B cell (primary cell): ENCODE results near the gene PAM16. TPM values are rescaled to one million over a fixed set of nuclear protein-coding genes. Genes with fewer than 3 reads are reported as not detected.

Source experiments
- ATAC-seq: fragments of 200-7000 bp; cut with Tn5 transposase; one replicate; pipeline ENCODE4 v1.10.0; 2021; ENCODE audit warnings: low read depth, mild to moderate bottlenecking, moderate number of reproducible peaks, moderate library complexity
- CTCF ChIA-PET: fragments of 350-600 bp; sonication (Branson Sonifier 250); formaldehyde crosslinking; loops from one replicate; lab custom pipeline; 2021; ENCODE audit warnings: antibody characterized with exemption, inconsistent platforms; lab: Charles Lee
- POLR2A ChIA-PET: fragments of 350-600 bp; sonication (Branson Sonifier 250); formaldehyde crosslinking; loops from one replicate; lab custom pipeline; 2021; ENCODE audit warnings: antibody characterized with exemption; lab: Charles Lee
- DNase-seq: peaks from one replicate; pipeline ENCODE4 v3.0.0; 2013
- H2AFZ ChIP-seq: 2 replicates; pipeline ENCODE4 v1.6.1; 2012; ENCODE audit warnings: mild to moderate bottlenecking, low read depth, low read length; ENCODE audit not compliant: insufficient read depth, poor library complexity, severe bottlenecking
- H3K27ac ChIP-seq, 2 donors: 1 replicate in 1 of 2; 2 replicates in 1 of 2; pipeline ENCODE4 v1.5.1; 2012 to 2013; ENCODE audit warnings: low read length in 2 of 2, mild to moderate bottlenecking in 2 of 2, moderate library complexity in 1 of 2
- H3K27me3 ChIP-seq, 4 experiments: fragments of 200-600 bp in 1 of 4; sonication (generic) in 1 of 4; replicated peaks in 1 of 4; 1 replicate in 2 of 4; 2 replicates in 2 of 4; pipeline versions ENCODE4 v1.6.1 to v1.7.0; 2013 to 2016; ENCODE audit warnings: low read length in 3 of 4, mild to moderate bottlenecking in 2 of 4, mixed read lengths in 1 of 4, moderate library complexity in 1 of 4; ENCODE audit not compliant: insufficient read depth in 4 of 4, control insufficient read depth in 3 of 4; ENCODE audit errors: control extremely low read depth in 1 of 4
- H3K36me3 ChIP-seq, 2 experiments: replicated peaks in 1 of 2; 1 replicate in 1 of 2; 2 replicates in 1 of 2; pipeline versions ENCODE4 v1.6.1 to v1.7.1; 2013; ENCODE audit warnings: low read length in 1 of 2; ENCODE audit not compliant: insufficient read depth in 2 of 2, control insufficient read depth in 1 of 2; ENCODE audit errors: control extremely low read depth in 1 of 2, extremely low read depth in 1 of 2
- H3K4me1 ChIP-seq, 2 donors: fragments of 200-600 bp in 1 of 2; sonication (generic) in 1 of 2; 1 replicate in 1 of 2; 2 replicates in 1 of 2; pipeline versions ENCODE4 v1.5.1 to v1.6.1; 2013 to 2017; ENCODE audit warnings: low read length in 2 of 2; ENCODE audit not compliant: control insufficient read depth in 2 of 2, insufficient read depth in 2 of 2
- H3K4me2 ChIP-seq: replicated peaks from 2 replicates; pipeline ENCODE3; 2012; ENCODE audit warnings: mild to moderate bottlenecking, low read depth, low read length; ENCODE audit not compliant: poor library complexity, severe bottlenecking
- H3K4me3 ChIP-seq, 5 experiments: fragments of 200-600 bp in 1 of 5; sonication (generic) in 1 of 5; 1 replicate in 3 of 5; 2 replicates in 2 of 5; pipeline versions ENCODE4 v1.5.1 to v1.7.0; 2011 to 2016; ENCODE audit warnings: low read length in 4 of 5, mild to moderate bottlenecking in 4 of 5, low read depth in 2 of 5, control low read depth in 1 of 5, moderate library complexity in 1 of 5; ENCODE audit not compliant: insufficient read depth in 1 of 5; ENCODE audit errors: control extremely low read depth in 1 of 5, extremely low read depth in 1 of 5
- H3K79me2 ChIP-seq: fragments of 200-600 bp; sonication (generic); one replicate; pipeline ENCODE4 v1.6.0; 2016; ENCODE audit warnings: low read length; ENCODE audit not compliant: control insufficient read depth, insufficient read depth
- H3K9ac ChIP-seq: fragments of 200-600 bp; sonication (generic); 2 replicates; pipeline ENCODE4 v1.6.1; 2017; ENCODE audit warnings: mild to moderate bottlenecking, low read length, moderate library complexity
- H3K9me3 ChIP-seq, 3 donors: one replicate each; pipeline versions ENCODE4 v1.6.1 to v1.7.1; 2013; ENCODE audit warnings: low read length in 2 of 3; ENCODE audit not compliant: control insufficient read depth in 2 of 3, insufficient read depth in 1 of 3; ENCODE audit errors: control extremely low read depth in 1 of 3
- H4K20me1 ChIP-seq: 2 replicates; pipeline ENCODE4 v1.6.0; 2012; ENCODE audit warnings: mild to moderate bottlenecking, low read length; ENCODE audit not compliant: insufficient read depth, control insufficient read depth, poor library complexity, severe bottlenecking
- H3K27ac Mint-ChIP-seq: one replicate; pipeline ENCODE4 v1.8.0; 2021; ENCODE audit warnings: mixed read lengths
- H3K27me3 Mint-ChIP-seq: one replicate; pipeline ENCODE4 v1.8.0; 2021; ENCODE audit warnings: mixed read lengths
- H3K4me1 Mint-ChIP-seq: one replicate; pipeline ENCODE4 v1.8.0; 2021; ENCODE audit warnings: mixed read lengths
- H3K4me3 Mint-ChIP-seq: one replicate; pipeline ENCODE4 v1.8.0; 2021; ENCODE audit warnings: mixed read lengths
- H3K9me3 Mint-ChIP-seq: one replicate; pipeline ENCODE4 v1.8.0; 2022; ENCODE audit warnings: mixed read lengths; ENCODE audit not compliant: insufficient read depth
- EZH2 ChIP-seq: IDR thresholded peaks from 2 replicates; pipeline ENCODE4 v1.6.1; 2012; ENCODE audit warnings: borderline replicate concordance, low read depth, mild to moderate bottlenecking, moderate library complexity, low read length; ENCODE audit not compliant: insufficient read depth, poor library complexity, severe bottlenecking
- WGBS: methylation state at CpG from one replicate; pipeline ENCODE4 v1.1.5; 2013; ENCODE audit warnings: missing lambda C conversion rate; ENCODE audit not compliant: insufficient coverage; 5-methylcytosine and 5-hydroxymethylcytosine counted together
- intact Hi-C: fragments of 100-400 bp; cut with micrococcal nuclease; formaldehyde crosslinking; loops from one replicate; pipeline ENCODE4 v1.10.0; 2022
- polyA plus RNA-seq: library from polyadenylated mRNA; depleted of rRNA; stranded (reverse); fragments of >200 nt; gene quantifications from 2 replicates; pipeline ENCODE4 v1.2.3, GENCODE V29; 2012
- total RNA-seq, 2 donors: library from RNA; stranded (reverse); fragments of 120-200 nt in 1 of 2; gene quantifications; 1 replicate in 1 of 2; 2 replicates in 1 of 2; pipeline versions ENCODE4 v1.2.3 to v1.2.4, GENCODE V29; 2013 to 2022
- TF ChIP-seq, protein P1 (sequence below): fragments of 200-600 bp; IDR thresholded peaks from one replicate; pipeline ENCODE4 v1.8.0; 2022; ENCODE audit warnings: antibody characterized with exemption, mild to moderate bottlenecking

The PAM16 gene
- total and polyA plus RNA-seq, 2 donors (not counting 1 experiment from before 2014, with no cell fraction given), result 57.3 to 64.1 TPM

- peaks cover 0 to 22% (median 0%) of the 10 kb centered on the region in 4 experiments for H3K27me3 ChIP-seq
- Mint-ChIP-seq H3K4me3 (no peak overlapping the region), H3K27me3 (peaks cover 3% of the 10 kb centered on the region), H3K9me3 (no peaks in the 10 kb centered on the region), H3K27ac (no peak overlapping the region), H3K4me1 (no peaks in the 10 kb centered on the region)
- no peaks in the 10 kb centered on the region for H4K20me1 ChIP-seq
- no peak overlapping the region for H2AFZ ChIP-seq
- H3K9me3 ChIP-seq, result no peaks in the 10 kb centered on the region
- ChIA-PET CTCF (interaction anchor here (1.2 to 10.0 kb wide), 6 partner anchors 10 to 131 kb away, joined by 4 to 165 read pairs (median 16); partner anchors contain the start of gene GLIS2), POLR2A (no interaction called here)
- no peak overlapping the region for H3K4me3 ChIP-seq
- no peak overlapping the region for H3K4me2 ChIP-seq
- TF ChIP-seq, protein P1, sequence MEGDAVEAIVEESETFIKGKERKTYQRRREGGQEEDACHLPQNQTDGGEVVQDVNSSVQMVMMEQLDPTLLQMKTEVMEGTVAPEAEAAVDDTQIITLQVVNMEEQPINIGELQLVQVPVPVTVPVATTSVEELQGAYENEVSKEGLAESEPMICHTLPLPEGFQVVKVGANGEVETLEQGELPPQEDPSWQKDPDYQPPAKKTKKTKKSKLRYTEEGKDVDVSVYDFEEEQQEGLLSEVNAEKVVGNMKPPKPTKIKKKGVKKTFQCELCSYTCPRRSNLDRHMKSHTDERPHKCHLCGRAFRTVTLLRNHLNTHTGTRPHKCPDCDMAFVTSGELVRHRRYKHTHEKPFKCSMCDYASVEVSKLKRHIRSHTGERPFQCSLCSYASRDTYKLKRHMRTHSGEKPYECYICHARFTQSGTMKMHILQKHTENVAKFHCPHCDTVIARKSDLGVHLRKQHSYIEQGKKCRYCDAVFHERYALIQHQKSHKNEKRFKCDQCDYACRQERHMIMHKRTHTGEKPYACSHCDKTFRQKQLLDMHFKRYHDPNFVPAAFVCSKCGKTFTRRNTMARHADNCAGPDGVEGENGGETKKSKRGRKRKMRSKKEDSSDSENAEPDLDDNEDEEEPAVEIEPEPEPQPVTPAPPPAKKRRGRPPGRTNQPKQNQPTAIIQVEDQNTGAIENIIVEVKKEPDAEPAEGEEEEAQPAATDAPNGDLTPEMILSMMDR, result no peak
- TF ChIP-seq EZH2, result no peak
- peaks cover 11 to 12% of the 10 kb centered on the region in 2 donors for H3K4me1 ChIP-seq
- H3K9ac ChIP-seq, result no peak overlapping the region
- H3K36me3 ChIP-seq, result no peaks in the 10 kb centered on the region
- no peaks in the 10 kb centered on the region for H3K79me2 ChIP-seq
- WGBS, result 89% methylated on average over 13 of the region's 14 CpGs
- DNase-seq, result no peak
- ATAC-seq, result no peak
- intact Hi-C loops, result no loop called here
- no peak overlapping the region for H3K27ac ChIP-seq
Measured at GRCh38 chr16:4332083-4332482, 19.0 kb downstream of the PAM16 start.

DNA sequence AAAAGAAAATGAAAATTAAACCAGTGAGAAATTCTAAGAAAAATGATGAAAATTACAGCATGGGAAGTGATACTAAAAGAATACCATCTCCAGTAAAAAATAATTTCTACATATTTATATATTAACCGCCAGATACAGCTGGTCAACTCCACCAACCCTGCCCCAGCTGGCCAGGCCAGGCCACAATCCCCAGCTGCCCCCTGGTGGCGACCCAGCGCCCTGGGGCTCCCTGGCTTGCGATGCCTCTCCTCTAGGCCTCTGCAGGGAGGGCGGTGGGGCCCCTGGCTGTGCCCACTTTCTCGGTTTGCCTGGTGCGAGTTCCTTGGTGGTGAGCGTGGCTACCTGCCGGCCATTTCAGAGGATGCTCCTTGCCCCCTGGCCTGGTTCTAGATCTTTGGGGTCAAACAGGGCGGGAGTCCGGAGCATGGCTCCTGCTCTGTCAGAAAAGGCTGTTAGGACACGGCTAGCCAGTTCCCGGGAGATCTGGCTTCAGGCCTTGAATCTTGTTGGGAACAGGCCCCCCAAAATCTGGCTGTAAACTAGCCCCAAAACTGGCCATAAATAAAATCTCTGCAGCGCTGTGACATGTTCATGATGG, 20.7 kb downstream of the PAM16 start:
- H3K27ac Mint-ChIP-seq, result no peak overlapping the region
- ChIA-PET CTCF (interaction anchor here (0.6 to 10.0 kb wide), 17 partner anchors 8 to 391 kb away, joined by 3 to 165 read pairs (median 4); partner anchors contain the start of gene GLIS2), POLR2A (no interaction called here)
- TF ChIP-seq, protein P1, result peak; percentile 98
- no peak for TF ChIP-seq EZH2
- DNase-seq (peak; percentile 74), ATAC-seq (peak; percentile 72)
- H3K36me3 ChIP-seq, result no peaks in the 10 kb centered on the region
- H3K4me1 Mint-ChIP-seq, result peaks cover 6% of the 10 kb centered on the region
- H3K4me3 ChIP-seq, result no peak overlapping the region
- H3K9ac ChIP-seq, result no peak overlapping the region
- H3K4me1 ChIP-seq, result peaks cover 14 to 18% of the 10 kb centered on the region in 2 donors
- H3K27me3 Mint-ChIP-seq, result peaks cover 3% of the 10 kb centered on the region
- intact Hi-C loops, result loop anchor here (2.0 kb wide), 1 partner anchor 22 kb away; no protein-coding TSS in a partner anchor
- H3K27me3 ChIP-seq, result peaks cover 0 to 24% (median 0%) of the 10 kb centered on the region in 4 experiments
- H3K4me2 ChIP-seq, result no peak overlapping the region
- no peaks in the 10 kb centered on the region for H4K20me1 ChIP-seq
- 53% methylated on average over 14 of the region's 14 CpGs for WGBS
- H2AFZ ChIP-seq, result no peak overlapping the region
- no peaks in the 10 kb centered on the region for H3K79me2 ChIP-seq
- no peak overlapping the region for H3K4me3 Mint-ChIP-seq
- no peaks in the 10 kb centered on the region for H3K9me3 Mint-ChIP-seq
- no peaks in the 10 kb centered on the region for H3K9me3 ChIP-seq
- no peak overlapping the region for H3K27ac ChIP-seq
